D341Med (cell line): ENCODE data around the gene TP53I13.

Experiments
- DNase-seq: peaks from one replicate; pipeline ENCODE4 v3.0.0; 2012; ENCODE audit warnings: low spot score

Gene TP53I13

DNA sequence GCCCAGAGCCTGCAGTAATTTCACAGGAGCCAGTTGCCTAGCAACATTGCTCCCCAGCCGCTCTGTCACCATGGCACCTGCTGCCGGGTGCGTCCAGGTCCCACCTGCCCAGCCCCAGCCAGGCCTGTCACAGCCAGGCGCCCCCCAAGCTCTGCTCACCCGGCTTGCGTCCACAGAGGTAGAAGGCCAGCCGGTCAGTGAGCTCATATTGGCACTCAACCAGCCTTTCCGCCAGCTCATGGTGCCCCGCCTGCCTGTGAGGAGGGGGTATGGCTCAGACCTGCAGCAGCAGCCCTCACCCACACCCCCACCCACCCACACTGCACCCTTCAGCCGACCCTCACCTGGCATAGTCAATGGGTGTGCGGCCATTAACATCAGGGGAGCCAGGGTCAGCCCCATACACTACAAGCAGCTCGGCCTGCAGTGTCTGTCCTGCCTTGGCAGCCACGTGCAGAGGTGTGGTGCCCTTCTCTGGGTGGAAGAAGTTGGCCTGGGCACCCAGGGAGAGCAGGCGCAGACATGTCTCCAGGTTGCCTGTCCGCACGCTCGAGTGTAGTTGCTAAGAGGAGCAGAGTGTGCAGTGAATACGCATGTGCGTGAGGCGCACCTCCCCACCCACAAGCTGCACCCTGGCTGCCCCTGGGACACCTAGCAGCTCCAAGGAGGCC lies 13.2 kb downstream of the TP53I13 start:
- no peak for DNase-seq

DNA sequence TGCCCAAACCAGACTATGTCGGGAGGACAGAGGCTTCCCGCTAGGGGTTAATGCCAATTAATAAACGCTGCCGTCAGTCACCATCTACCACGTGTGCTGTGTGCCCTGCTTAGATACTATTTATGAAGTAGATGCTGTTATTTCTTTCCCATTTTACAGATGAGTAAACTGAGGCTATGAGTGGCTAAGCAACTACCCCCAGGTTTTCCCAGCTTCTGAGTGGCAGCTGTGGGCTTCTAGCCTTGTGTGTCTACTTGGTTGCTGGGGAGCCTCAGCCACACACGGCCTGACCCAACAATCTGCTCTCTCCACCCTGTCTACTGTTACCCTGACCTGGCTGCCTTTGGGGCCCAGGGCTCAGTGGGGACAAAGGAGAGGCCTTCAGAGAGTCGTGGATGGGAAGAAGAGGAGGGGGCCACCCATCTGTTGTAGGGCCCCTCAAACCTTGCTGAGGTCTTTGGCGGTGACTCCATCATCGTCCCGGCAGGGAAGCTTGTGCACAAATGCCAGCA lies 13.8 kb downstream of the TP53I13 start:
- DNase-seq, result no peak

DNA sequence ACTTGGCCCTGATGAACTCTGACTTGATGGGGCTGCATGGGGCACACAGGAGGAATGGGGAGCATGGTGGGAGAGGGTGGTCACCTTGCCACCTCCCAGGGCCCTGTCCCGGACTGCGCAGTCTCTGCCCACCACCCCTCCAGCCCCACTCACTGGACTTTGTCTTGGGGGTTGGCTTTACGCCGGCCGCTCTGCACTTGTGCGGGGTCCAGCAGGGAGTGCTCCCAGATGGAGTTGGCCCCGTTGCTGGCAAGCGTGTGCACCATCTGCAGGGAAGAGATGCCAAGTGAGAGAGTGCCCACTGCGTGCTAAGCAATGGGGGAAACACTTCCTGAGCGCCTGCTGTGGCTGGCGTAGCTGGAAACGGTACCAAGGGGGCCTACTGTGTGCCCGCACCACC lies 14.3 kb downstream of the TP53I13 start:
- DNase-seq, result no peak

DNA sequence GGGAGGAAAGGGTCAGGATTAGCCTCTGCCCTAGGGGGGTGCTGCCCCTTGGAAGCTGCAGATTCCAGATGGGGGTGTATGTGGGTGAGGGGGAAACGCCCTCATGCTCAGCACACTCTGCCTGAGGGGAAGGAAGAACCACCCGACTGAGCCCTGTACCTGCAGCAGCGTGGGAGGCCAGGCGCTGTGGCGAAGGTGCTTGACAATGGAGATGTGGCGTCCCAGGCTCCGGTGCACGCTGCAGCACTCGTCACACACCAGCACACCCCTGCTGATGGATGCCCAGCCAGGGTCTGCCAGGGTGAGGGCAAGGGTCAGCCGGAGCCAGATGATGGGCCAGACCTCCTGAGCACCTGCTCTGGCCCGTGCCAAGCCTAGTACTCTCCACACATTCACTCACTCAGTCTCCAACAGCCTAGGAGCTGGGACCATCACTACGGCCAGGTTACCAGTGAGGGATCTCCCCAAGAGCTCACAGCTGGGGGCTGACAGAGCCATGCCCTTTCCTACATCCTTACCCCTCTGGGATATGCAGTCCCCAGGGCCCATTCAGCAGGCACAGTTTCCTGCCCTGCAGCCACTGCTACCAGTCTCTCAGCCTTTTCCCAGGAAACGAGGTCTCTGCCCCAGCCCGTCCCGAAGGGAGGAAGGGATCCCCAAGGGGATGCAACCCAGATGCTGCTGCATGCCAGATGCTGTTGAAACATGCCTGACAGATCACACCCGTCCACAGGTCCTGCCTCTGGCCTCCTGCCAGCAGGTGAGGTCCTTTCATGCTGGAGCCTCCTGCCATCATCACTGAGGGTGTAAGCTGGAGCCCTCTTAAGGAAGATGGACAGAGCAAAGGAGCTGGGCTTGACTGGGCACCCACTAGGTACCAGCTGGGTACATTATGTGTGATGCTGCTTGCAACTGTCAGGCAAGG lies 15.1 kb downstream of the TP53I13 start:
- DNase-seq, result peak; percentile 63

DNA sequence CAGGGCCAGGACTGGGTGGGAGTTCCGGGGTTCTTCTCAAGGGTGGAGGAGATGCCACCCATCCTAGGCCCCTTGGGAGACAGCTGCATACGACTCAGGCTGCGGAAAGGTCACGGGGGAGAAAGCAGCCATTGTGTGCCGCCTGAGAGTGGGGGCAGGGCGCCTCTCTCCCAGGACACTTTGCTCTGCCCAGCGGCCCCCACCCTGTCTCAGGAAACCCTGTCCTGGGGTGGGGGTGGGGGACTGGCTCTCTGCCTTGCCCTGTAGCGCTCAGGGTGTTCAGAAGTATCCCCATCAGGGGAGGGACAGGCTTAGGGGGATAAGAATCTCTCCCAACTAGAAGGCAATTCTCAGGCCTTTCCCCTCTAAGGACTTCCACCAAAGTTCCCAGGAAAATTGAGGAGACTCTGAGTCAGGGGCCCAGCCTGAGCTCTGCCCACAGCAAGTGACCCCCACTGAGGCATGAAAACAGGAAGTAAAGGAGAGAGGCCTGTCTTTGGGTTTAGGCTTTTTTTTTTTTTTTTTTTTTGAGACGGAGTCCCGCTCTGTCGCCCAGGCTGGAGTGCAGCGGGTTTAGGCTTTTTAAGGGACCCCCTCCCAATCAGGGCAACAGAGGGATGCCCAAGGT lies 16.1 kb downstream of the TP53I13 start:
- DNase-seq, result no peak

DNA sequence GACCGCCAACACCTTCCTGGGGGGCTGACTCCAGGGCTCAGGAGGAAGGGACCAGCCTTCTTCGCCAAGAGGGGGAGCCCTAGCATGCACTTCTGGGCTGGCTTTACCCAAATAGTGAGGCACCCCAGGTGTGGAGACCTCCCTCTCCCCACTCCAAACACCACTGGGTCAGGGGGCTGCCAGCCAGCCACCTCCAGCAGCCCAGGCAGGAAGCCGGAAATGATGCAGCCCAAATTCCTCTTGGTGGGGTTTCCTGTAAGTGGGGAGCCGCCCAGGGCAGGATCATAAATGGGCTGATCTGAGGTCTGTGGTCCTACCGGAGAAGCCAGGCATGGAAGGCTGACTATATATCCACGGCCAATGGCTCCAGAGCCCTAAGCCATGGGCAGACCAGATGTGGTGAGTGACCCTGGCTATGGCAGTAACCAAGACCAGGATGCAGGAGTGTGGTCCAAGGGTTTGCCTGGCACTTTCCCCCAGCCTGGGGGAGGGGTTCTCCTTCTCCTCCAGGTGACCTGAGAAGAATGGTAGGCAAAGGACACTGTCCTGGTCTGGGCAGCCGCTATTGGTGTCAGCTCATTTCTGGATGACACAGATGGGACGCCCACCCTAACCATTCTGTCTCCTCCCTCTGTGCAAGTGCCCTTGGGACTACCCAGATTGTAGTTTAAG lies 16.7 kb downstream of the TP53I13 start:
- no peak for DNase-seq

DNA sequence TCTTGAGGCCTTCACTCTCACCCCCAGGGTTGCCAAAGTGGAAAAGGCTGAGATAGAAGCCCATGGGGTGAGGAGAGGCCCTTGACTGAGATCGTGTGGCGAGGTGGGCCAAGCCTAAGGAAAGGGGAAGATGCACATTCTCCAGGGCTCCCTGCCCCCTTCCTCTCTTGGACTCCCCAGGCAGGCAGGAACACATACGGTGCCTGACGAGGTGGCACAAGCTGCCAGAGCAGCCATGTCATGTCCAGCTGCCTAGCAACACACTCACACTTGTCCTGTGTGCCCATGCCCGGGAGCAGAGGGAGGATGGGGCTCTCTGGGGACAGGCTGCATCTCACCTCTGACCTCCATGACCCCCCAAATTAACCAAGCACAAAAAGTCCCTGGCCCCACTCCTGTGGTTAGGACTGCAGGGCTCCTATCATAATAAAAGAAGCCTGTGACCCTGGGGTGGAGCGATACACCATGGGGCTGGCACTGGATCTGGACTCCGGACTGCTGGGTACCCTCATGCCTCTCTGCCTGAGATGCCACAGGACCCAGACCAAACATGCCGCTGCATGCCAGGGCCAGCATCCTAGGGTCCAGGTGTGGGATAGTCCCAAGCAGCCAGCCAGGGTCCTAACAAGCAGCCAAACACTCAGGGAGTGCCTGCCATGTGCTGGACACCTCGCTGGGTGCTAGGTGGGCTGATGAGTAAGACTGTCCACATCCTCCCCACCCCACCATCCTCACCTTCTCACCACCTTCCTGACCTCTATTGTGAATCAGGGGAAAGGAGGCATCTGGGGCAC lies 18.4 kb downstream of the TP53I13 start:
- DNase-seq, result no peak

DNA sequence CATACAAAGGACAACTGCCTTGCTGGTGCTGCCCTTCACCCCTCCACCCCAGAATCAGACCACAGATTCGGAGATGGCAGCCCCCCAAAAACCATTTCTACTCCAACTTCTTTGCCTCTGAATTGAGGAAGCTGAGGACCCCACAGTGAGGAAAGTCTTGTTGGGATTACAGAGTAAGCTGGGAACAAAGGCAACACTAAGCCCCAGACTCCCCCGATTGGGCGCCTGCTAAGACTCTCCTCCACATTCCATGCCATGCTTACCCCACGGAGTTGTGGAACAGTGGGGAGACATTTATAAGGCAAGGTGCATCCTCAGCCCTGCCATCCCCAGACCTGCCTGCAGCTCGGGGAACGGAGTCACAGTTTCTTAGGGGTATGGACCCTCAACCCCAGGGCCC lies 19.1 kb downstream of the TP53I13 start:
- no peak for DNase-seq

DNA sequence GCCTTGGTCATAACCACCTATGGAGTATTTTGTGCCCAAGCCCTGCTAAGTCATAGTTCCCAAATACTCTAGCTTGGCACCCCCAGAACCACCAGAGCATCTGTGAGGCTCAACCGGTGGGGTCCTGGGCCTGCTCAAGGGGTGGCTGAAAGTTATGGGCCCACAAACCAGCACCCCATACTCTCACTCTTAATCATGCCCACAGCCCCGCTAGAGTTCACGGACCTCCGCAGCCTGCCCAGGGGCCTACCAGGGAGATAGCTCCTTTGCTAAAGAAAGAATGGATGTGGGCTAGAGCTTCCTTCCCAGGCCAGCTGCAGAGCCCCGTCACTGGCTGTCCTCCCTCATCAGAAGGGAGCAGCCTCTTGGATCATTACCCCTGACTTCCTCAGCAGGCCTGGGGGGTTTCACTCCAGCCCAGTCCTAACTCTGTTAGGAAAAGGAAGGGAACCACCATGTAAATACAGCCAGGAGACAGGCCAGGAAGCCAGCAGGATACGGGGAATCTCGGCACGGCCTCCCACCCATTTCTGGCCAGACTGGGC lies 19.6 kb downstream of the TP53I13 start:
- no peak for DNase-seq

DNA sequence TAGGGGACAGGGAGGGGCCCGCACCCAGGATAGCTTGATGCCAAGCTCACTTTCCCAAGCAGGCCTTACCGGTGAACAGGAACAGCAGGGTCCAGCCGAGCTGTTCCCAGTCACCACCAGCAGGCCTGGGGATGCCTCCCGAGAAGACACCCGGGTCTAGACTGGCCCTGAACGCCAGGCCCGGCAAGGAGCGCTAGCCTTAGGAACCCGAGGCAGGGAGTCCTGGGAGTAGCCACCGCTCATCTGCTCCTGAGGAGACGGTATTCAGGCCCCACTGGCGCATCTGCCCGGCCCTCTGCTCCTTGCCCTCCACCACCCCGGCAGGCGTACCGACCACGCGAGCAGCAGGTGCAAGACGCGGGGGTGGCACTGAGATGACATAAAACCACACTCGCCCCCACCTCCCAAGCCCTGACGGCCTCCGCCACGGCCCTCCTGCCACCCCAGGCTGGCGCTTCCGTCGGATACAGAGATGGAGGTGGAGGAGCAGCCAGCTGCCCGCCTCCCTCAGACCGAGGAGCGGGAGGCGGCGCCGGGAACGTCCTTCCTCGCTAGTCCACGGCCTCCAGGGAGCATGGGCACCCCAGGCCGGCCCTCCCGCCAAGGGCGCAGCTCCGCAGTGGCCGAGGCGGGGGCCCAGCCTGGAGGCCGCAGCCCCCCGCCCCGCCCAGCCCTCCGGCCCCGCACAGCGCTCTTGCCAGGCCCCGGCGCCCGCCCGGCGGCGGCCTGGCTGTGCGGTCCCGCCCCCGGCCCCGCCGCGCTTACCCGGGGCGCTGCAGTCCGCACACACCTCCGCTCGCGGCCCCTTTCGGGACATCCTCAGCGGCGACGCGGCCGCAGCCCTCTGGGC lies 20.3 kb downstream of the TP53I13 start:
- DNase-seq, result peak; percentile 82

DNA sequence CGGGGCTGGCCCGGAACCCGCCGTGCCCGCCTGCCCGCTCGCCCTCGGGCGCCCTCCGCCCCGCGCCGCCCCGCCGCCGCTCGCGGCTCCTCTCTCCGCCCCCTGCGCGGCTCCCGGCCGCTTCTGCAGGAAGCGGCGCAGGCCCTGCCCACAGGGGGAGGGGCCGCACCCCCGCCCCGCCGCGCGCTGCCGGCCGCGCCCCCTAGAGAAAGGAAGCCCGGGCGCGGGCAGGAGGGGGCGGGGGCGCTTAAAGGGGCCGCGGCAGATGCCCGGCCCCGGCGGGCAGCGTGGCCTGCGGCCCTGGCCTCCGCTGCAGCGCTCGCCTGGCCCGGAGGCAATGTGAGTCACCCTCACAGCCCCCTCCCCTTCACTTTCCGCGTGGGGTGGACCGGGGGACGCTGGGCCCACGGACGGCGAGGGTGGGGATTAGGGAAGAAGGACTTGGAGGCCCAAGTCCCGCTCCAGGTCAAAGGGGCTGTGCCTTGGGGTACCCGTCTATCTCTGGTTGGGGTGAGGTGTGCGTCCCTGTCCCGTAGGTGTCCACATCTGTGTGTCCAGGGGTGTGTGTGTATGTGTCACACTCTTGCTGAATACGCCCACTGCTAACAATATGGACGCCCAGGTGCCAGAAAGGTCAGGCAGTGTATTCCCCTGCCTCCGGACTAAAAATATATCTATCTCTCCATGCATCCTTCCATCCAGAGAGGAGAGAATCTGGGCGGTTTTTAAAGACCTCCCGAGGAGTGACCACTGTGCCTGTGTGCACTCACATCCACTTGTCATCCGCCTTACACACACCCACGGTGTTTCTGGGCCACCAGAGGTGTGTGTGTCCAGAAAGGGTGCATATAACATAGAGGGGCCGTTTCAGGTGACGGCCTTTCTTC lies 21.3 kb downstream of the TP53I13 start, which contains the start of gene GIT1:
GIT1 (minus strand) TSS at position 125 of the 887 bp plus-strand sequence. CDS start 270 bp downstream, outside the sequence.
- peak; percentile 99 for DNase-seq

DNA sequence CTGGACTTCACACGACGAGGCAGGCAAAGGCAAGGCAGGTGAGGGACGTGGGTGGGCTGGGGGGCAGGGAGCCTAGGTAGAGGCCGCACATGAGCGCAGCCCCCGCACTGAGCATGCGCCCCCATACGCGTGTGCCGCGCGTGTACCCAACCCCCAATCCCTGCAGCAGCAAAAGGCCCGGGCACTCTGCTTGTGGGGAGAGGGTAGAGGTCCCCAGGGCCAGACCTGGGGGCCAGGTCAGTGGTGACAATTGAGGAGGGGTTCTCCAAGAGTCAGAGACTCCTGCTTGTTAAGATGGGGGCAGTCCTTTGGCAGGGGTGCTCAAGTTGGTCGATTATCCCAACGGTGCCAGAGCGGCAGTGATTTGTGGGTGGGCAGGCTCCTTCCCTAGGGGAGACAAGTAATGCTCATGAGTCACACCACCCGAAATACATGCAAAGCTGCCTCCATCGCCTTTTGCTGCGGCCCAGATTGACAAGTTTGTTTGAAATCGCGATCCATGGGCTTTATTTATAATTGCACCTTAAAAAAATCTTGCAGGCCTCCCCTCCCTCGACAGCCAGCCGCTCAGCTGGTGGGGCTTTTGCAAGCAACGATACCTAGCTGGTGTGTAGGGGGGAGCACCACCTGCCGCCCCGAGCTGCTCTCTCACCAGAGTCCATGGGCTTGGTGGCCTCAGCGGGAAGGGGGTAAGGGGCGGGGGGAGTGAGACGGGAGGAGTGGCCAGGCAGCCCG lies 22.1 kb downstream of the TP53I13 start:
- DNase-seq, result peak; percentile 73

DNA sequence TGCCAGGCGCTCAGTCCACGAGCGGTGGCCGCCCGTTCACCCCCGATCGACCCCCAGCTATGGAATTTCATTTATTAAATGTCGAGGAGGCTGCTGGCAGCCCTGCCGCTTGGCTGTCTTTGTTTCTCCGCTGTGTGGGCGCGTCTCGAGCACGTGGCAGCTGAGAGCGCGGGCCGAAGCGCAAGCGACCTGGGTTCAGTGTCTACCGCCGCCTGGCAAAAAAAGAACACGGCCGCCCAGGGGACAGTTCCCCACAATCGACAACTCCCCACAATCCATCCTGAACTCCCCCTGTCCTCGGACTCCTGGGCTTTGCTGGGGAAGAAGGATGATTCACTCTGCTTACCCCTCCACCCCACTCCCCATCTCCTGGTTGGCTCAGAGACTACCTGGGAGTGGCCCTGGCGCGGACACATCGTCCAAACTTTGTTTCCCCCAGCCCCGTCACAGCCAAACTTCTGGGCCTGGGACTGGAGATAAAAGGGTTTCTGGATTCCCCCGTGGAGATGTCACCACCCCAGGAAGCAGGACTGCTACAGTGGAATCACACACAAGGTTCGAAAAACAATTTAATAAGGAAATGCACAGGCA lies 22.7 kb downstream of the TP53I13 start:
- peak; percentile 75 for DNase-seq

DNA sequence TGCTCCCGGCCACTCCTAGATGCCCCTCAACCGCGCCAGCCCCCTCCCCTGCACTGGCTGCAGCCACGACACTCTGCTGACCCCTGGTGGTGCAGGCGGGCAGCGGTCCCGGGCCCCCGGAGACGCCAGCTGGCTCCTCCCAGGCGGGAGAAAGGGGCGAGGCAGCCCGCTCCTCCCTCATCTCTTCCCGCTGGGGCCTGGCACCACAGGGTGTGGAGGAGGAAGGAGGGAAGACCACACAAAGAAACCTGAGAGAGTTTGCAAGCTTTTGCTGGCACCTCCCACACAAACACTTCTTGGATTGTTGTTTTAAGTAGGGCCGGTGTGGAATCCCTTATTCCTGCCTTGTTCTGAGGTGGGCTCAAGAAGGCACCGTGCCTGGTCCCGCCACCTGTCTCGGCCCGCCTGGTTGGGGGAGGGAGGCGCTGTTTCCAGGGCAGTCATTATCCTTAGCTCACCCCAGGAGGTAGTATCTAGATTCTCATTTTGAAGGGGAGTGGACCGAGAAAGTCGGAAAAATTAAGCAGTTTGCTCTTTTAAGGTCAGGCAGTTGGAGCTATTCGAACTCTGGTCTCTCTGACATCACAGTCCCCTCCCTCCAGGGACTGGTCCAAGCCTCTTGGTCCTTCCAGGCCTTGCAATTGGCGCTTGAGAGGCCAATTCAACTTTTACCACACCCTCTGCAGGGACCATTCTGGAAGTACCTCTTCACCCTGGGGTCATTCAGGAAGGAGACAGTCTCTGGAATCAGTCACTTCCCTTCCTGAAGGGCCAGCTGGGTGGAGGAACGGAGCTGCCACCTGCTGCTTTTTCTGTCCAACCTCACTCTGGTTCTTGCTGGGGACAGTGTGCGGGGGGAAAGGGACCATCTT lies 23.5 kb downstream of the TP53I13 start:
- DNase-seq, result peak; percentile 97

DNA sequence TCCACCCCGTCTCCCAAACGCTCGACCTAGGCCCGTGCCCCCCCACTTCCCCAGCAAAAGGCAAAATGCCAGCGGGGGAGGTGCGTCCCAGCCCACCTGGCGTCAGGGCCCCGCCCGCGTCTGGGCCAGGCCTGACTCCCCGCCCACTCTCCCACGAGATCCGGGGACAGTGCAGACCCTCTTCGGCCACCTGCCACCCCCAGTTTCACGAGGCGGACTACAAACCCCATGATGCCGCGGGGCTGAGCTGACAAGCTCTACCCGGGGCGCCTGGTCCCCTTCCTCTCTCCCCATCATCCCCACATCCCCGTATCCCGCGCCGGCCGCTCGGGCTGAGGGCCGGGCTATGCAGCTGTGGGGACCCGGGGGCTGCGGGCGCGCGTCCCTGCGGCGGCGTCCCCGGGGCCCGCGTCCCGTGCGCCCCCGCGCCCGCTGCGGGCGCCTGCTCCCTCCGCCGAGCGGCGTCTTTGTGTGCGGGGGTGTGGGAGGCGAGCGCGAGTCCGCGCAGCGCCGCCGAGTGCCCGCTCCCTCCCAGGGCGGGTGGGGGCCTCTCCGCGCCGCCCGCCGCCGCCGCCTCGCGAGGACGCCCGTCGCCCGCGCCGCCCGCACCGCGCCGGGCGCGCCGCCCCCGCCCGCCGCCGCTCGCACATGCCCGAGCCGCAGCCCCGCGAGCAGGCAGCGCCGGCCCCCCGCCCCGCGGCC lies 24.5 kb downstream of the TP53I13 start, which contains the start of gene ANKRD13B:
ANKRD13B (plus strand) TSS at position 283 of the 702 bp plus-strand sequence. CDS start 490 bp downstream, outside the sequence.
- DNase-seq, result peak; percentile 87
